GM08714 (cell line): Measurements from ENCODE around the gene MRTFA.
"Not testable (repeated sequence)": the region's sequence is repeated elsewhere in the genome, so short reads cannot be mapped to it uniquely, and the experiment has no call there.

Source experiments
- H3K4me3 ChIP-seq: fragments of 200-500 bp; sonication (Bioruptor generic); 2 replicates; pipeline ENCODE4 v1.5.1; 2014; ENCODE audit warnings: mild to moderate bottlenecking, low read length, inconsistent platforms
- ZNF274 ChIP-seq: IDR thresholded peaks from 2 replicates; pipeline ENCODE4 v1.6.1; 2012; ENCODE audit warnings: mild to moderate bottlenecking, low read depth, low read length

Gene MRTFA

GRCh38 chr22:40585310-40585751, 51.2 kb downstream of the MRTFA start:
- no peak overlapping the region for H3K4me3 ChIP-seq
- TF ChIP-seq ZNF274: no peak

- not testable (repeated sequence) for H3K4me3 ChIP-seq
Measured at GRCh38 chr22:40584766-40585165, 51.8 kb downstream of the MRTFA start.

GRCh38 chr22:40583053-40583741, 53.3 kb downstream of the MRTFA start:
- TF ChIP-seq ZNF274: no peak
- no peak overlapping the region for H3K4me3 ChIP-seq

- TF ChIP-seq ZNF274: no peak
- no peak overlapping the region for H3K4me3 ChIP-seq
Measured at GRCh38 chr22:40582063-40582462, 54.5 kb downstream of the MRTFA start.

- TF ChIP-seq ZNF274: no peak
- no peak overlapping the region for H3K4me3 ChIP-seq
Measured at GRCh38 chr22:40580631-40581030, 55.9 kb downstream of the MRTFA start.

- TF ChIP-seq ZNF274: no peak
- H3K4me3 ChIP-seq: no peak overlapping the region
Measured at GRCh38 chr22:40578171-40578570, 58.3 kb downstream of the MRTFA start.

GRCh38 chr22:40572976-40573375, 63.5 kb downstream of the MRTFA start:
- TF ChIP-seq ZNF274: no peak
- no peak overlapping the region for H3K4me3 ChIP-seq

- no peak overlapping the region for H3K4me3 ChIP-seq
- no peak for TF ChIP-seq ZNF274
Measured at GRCh38 chr22:40571887-40572286, 64.6 kb downstream of the MRTFA start.

GRCh38 chr22:40567626-40568328, 68.7 kb downstream of the MRTFA start:
- TF ChIP-seq ZNF274: no peak
- no peak overlapping the region for H3K4me3 ChIP-seq

- no peak overlapping the region for H3K4me3 ChIP-seq
- no peak for TF ChIP-seq ZNF274
Measured at GRCh38 chr22:40567106-40567505, 69.4 kb downstream of the MRTFA start.

- no peak for TF ChIP-seq ZNF274
- H3K4me3 ChIP-seq: no peak overlapping the region
Measured at GRCh38 chr22:40560994-40561515, 75.5 kb downstream of the MRTFA start.

GRCh38 chr22:40560551-40560950, 76.0 kb downstream of the MRTFA start:
- no peak overlapping the region for H3K4me3 ChIP-seq

GRCh38 chr22:40557972-40558371, 78.5 kb downstream of the MRTFA start:
- TF ChIP-seq ZNF274: no peak

More at GRCh38 chr22:40560551-40560950, 76.0 kb downstream of the MRTFA start:
- no peak for TF ChIP-seq ZNF274

GRCh38 chr22:40556641-40557040, 79.9 kb downstream of the MRTFA start:
- no peak overlapping the region for H3K4me3 ChIP-seq
- TF ChIP-seq ZNF274: no peak

More at GRCh38 chr22:40557972-40558371, 78.5 kb downstream of the MRTFA start:
- no peak overlapping the region for H3K4me3 ChIP-seq

- H3K4me3 ChIP-seq: not testable (repeated sequence)
Measured at GRCh38 chr22:40554023-40554422, 82.5 kb downstream of the MRTFA start.
